Panc1 (cell line): ENCODE results near the gene ACTL9. TPM values are rescaled to one million over a fixed set of nuclear protein-coding genes. Genes with fewer than 3 reads are reported as not detected.

Source experiments
- ATAC-seq: fragments of 200-7000 bp; cut with Tn5 transposase; 2 replicates; pipeline ENCODE4 v1.9.1; 2020; ENCODE audit warnings: mild to moderate bottlenecking, moderate library complexity
- BruUV-seq: library from RNA; stranded (reverse); fragments of 400-500 nt; replicated peaks from 2 replicates; lab custom pipeline; 2021; lab: Mats Ljungman, UMichigan
- CTCF ChIA-PET: fragments of 300-600 bp; sonication (Branson Sonifier 250); formaldehyde crosslinking; loops from one replicate; lab custom pipeline; 2022; ENCODE audit warnings: antibody characterized with exemption; lab: Charles Lee
- POLR2A ChIA-PET: fragments of 300-600 bp; sonication (Branson Sonifier 250); formaldehyde crosslinking; loops from one replicate; lab custom pipeline; 2022; ENCODE audit warnings: antibody characterized with exemption; lab: Charles Lee
- DNase-seq: peaks from one replicate; pipeline ENCODE4 v3.0.0-alpha.2; 2010; ENCODE audit warnings: low read depth, low spot score
- H3K27ac ChIP-seq: 2 replicates; pipeline ENCODE4 v1.5.1; 2011; ENCODE audit warnings: mild to moderate bottlenecking, low read length, inconsistent platforms
- H3K27me3 ChIP-seq: fragments of 200-500 bp; sonication (Bioruptor generic); 2 replicates; pipeline ENCODE4 v1.6.0; 2014; ENCODE audit warnings: low read length, inconsistent platforms; ENCODE audit not compliant: control insufficient read depth, insufficient read depth
- H3K36me3 ChIP-seq: fragments of 200-500 bp; sonication (Bioruptor generic); 2 replicates; pipeline ENCODE4 v1.5.1; 2014; ENCODE audit warnings: inconsistent platforms, mild to moderate bottlenecking, low read length, moderate library complexity; ENCODE audit not compliant: control insufficient read depth, insufficient read depth
- H3K4me1 ChIP-seq: 2 replicates; pipeline ENCODE4 v1.5.1; 2011; ENCODE audit warnings: inconsistent platforms, mild to moderate bottlenecking, low read length, moderate library complexity; ENCODE audit not compliant: control insufficient read depth, insufficient read depth
- H3K4me3 ChIP-seq, 2 experiments: 2 replicates each; pipeline ENCODE4 v1.5.1; 2011 to 2012; ENCODE audit warnings: low read depth in 2 of 2, low read length in 2 of 2, mild to moderate bottlenecking in 2 of 2, inconsistent platforms in 1 of 2, moderate library complexity in 1 of 2
- H3K9me3 ChIP-seq: fragments of 200-500 bp; sonication (Bioruptor generic); 2 replicates; pipeline ENCODE4 v1.5.1; 2014; ENCODE audit warnings: low read depth, mild to moderate bottlenecking, inconsistent platforms, low read length, moderate library complexity; ENCODE audit not compliant: control insufficient read depth, insufficient read depth
- CTCF ChIP-seq: fragments of 450-650 bp; IDR thresholded peaks from 2 replicates; pipeline ENCODE4 v1.5.1; 2017; ENCODE audit warnings: mild to moderate bottlenecking
- POLR2AphosphoS5 ChIP-seq: IDR thresholded peaks from 2 replicates; pipeline ENCODE4 v1.6.1; 2012; ENCODE audit warnings: mild to moderate bottlenecking, low read depth, low read length, moderate library complexity
- REST ChIP-seq, 2 experiments: IDR thresholded peaks; 2 replicates each; pipeline ENCODE4 v1.6.1; 2011 to 2012; ENCODE audit warnings: low read depth in 2 of 2, control low read depth in 1 of 2, low read length in 1 of 2, mild to moderate bottlenecking in 1 of 2, moderate library complexity in 1 of 2; ENCODE audit not compliant: insufficient read depth in 1 of 2
- SIN3A ChIP-seq: IDR thresholded peaks from 2 replicates; pipeline ENCODE4 v1.6.1; 2012; ENCODE audit warnings: low read depth, mild to moderate bottlenecking, low read length, moderate library complexity, borderline replicate concordance; ENCODE audit not compliant: insufficient read depth
- TCF7L2 ChIP-seq: IDR thresholded peaks from 2 replicates; pipeline ENCODE4 v1.6.1; 2011; ENCODE audit warnings: mild to moderate bottlenecking, low read depth, low read length, inconsistent platforms
- in situ Hi-C: cut with HindIII; loops from 2 replicates; pipeline ENCODE4 v1.10.0; 2016; ENCODE audit warnings: low sequenced_read_pairs, low pct_unique_long_range_greater_than_20kb
- intact Hi-C: fragments of 100-400 bp; cut with micrococcal nuclease; formaldehyde crosslinking; loops from one replicate; pipeline ENCODE4 v1.10.0; 2022; ENCODE audit not compliant: unreplicated experiment
- total RNA-seq: library from RNA; stranded (reverse); gene quantifications from one replicate; pipeline ENCODE4 v1.2.1, GENCODE V29; 2021; ENCODE audit not compliant: unreplicated experiment

The ACTL9 gene
- total RNA-seq, 1 experiment from 2014 or later: not detected

GRCh38 chr19:8696993-8697392, 1.6 kb downstream of the ACTL9 start:
- intact Hi-C loops: no loop called here
- in situ Hi-C loops: no loop called here

GRCh38 chr19:8695911-8696310, 2.7 kb downstream of the ACTL9 start:
- no peaks in the 10 kb centered on the region for H3K9me3 ChIP-seq
- no peak for DNase-seq
- H3K4me1 ChIP-seq: no peaks in the 10 kb centered on the region
- intact Hi-C loops: loop anchor here (2.0 kb wide), 1 partner anchor 41 kb away; no protein-coding TSS in a partner anchor
- in situ Hi-C loops: no loop called here
- BruUV-seq: no TSS peak
- TF ChIP-seq POLR2AphosphoS5: no peak
- TF ChIP-seq SIN3A: no peak
- H3K27me3 ChIP-seq: no peaks in the 10 kb centered on the region
- H3K4me3 ChIP-seq: no peak overlapping the region
- ATAC-seq: no peak
- ChIA-PET POLR2A (no interaction called here), CTCF (interaction anchor here (0.6 kb wide), 1 partner anchor 436 kb away, joined by 13 read pairs; no protein-coding TSS in a partner anchor)
- H3K27ac ChIP-seq: no peak overlapping the region
- H3K36me3 ChIP-seq: no peaks in the 10 kb centered on the region

More at GRCh38 chr19:8696993-8697392, 1.6 kb downstream of the ACTL9 start:
- TF ChIP-seq SIN3A (no peak), POLR2AphosphoS5 (no peak), TCF7L2 (no peak), CTCF (no peak), REST (IDR thresholded peaks at IDR 0.05; ENCODE audit: insufficient read depth in 1 of 2, low read depth in 2 of 2, low read length in 1 of 2) (no peak)
- Histone ChIP-seq H3K27ac (no peak overlapping the region), H3K4me1 (no peaks in the 10 kb centered on the region), H3K27me3 (no peaks in the 10 kb centered on the region), H3K36me3 (no peaks in the 10 kb centered on the region), H3K4me3 (no peak overlapping the region), H3K9me3 (no peaks in the 10 kb centered on the region)
- ChIA-PET CTCF (no interaction called here), POLR2A (no interaction called here)
- ATAC-seq (no peak), DNase-seq (no peak)
- BruUV-seq: no TSS peak

- no peak overlapping the region for H3K4me3 ChIP-seq
- TF ChIP-seq REST (IDR thresholded peaks at IDR 0.05; ENCODE audit: insufficient read depth in 1 of 2, low read depth in 2 of 2, low read length in 1 of 2) (no peak), POLR2AphosphoS5 (no peak), SIN3A (no peak), TCF7L2 (no peak), CTCF (no peak)
- no TSS peak for BruUV-seq
- H3K9me3 ChIP-seq: no peaks in the 10 kb centered on the region
- intact Hi-C loops: loop anchor here (2.0 kb wide), 1 partner anchor 41 kb away; no protein-coding TSS in a partner anchor
- no peaks in the 10 kb centered on the region for H3K4me1 ChIP-seq
- in situ Hi-C loops: no loop called here
- no peaks in the 10 kb centered on the region for H3K27me3 ChIP-seq
- H3K36me3 ChIP-seq: no peaks in the 10 kb centered on the region
- ATAC-seq: no peak
- H3K27ac ChIP-seq: no peak overlapping the region
- DNase-seq: no peak
- ChIA-PET POLR2A (no interaction called here), CTCF (no interaction called here)
Measured at GRCh38 chr19:8695501-8695900, 3.1 kb downstream of the ACTL9 start.
